ENCODE results near the gene CBX1. TPM values are rescaled to one million over a fixed set of nuclear protein-coding genes. Genes with fewer than 3 reads are reported as not detected.

The CBX1 gene
- total and polyA plus RNA-seq, 2 of the 13 experiments (the other 11 are each of a cell fraction or from before 2014, with no cell fraction given), result 17.8 to 108 TPM

DNA sequence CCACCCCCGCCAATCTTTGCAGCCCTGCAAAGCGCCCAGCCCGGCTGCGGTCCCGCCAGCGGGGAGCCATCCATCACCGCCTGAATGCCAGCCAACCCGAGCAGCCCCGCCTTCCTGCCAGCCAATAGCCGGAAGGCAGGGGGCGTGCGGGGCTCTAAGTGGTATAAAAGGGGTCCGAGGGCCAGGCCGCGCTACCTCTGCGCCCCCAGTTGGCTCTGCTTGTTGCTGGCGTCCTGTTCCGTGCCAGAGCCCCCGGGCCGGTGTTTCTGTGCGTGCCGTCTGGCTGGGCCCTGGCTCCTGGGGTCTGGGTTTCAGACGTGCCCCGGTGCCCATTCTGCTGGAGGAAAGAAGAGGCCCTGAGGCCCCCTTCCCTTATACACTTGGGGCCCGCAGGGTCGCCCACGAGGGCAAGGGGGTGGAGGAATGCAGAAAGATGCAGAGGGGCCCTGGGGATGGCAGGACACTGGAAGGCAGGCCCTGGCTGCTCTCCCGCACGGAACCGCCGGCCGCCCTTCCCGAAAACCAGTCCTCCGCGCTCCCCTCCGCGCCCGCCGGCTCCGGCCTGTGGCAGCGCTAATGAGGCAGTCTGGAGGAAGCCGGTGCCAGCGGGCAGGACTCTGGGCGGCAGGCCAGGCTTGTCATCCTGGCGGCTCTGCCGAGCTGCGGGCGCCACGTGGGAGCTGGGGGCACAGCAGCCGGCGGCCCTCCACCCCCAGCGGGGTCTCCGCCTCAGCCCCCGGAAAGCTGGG is 77.7 kb downstream of the CBX1 start (continued):
- TF ChIP-seq, protein P1, sequence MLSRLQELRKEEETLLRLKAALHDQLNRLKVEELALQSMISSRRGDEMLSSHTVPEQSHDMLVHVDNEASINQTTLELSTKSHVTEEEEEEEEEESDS (CRISPR knock-in tag; IDR thresholded peaks at IDR 0.05; ENCODE audit: borderline replicate concordance), result no peak
- TF ChIP-seq RXRB (CRISPR knock-in tag; IDR thresholded peaks at IDR 0.05; ENCODE audit: borderline replicate concordance) (no peak), SP1 (IDR thresholded peaks at IDR 0.05) (no peak), SP1 (CRISPR knock-in tag; IDR thresholded peaks at IDR 0.05) (0 out of 2 replicates have a peak, but pooled peaks have one; percentile 9), ZSCAN21 (CRISPR knock-in tag; IDR thresholded peaks at IDR 0.05; ENCODE audit: borderline replicate concordance) (no peak), HDAC1 (CRISPR knock-in tag; IDR thresholded peaks at IDR 0.05) (peak; percentile 44; the same call in 1 of the 2 replicates), ASH2L (IDR thresholded peaks at IDR 0.05; ENCODE audit: insufficient read length, low read depth, low read length) (peak; percentile 59), ZNF619 (CRISPR knock-in tag; IDR thresholded peaks at IDR 0.05) (no peak), TRIM24 (CRISPR knock-in tag; IDR thresholded peaks at IDR 0.05) (no peak), NFKBIZ (CRISPR knock-in tag; IDR thresholded peaks at IDR 0.05) (no peak), ZNF660 (CRISPR knock-in tag; IDR thresholded peaks at IDR 0.05; ENCODE audit: borderline replicate concordance, low read depth) (no peak), ZNF350 (CRISPR knock-in tag; IDR thresholded peaks at IDR 0.05; ENCODE audit: borderline replicate concordance, low read depth) (no peak; the same call in 1 of the 2 replicates), MEF2D (CRISPR knock-in tag; IDR thresholded peaks at IDR 0.05) (no peak), REPIN1 (CRISPR knock-in tag; IDR thresholded peaks at IDR 0.05; ENCODE audit: borderline replicate concordance, low read depth) (no peak)
- TF ChIP-seq, protein P2, sequence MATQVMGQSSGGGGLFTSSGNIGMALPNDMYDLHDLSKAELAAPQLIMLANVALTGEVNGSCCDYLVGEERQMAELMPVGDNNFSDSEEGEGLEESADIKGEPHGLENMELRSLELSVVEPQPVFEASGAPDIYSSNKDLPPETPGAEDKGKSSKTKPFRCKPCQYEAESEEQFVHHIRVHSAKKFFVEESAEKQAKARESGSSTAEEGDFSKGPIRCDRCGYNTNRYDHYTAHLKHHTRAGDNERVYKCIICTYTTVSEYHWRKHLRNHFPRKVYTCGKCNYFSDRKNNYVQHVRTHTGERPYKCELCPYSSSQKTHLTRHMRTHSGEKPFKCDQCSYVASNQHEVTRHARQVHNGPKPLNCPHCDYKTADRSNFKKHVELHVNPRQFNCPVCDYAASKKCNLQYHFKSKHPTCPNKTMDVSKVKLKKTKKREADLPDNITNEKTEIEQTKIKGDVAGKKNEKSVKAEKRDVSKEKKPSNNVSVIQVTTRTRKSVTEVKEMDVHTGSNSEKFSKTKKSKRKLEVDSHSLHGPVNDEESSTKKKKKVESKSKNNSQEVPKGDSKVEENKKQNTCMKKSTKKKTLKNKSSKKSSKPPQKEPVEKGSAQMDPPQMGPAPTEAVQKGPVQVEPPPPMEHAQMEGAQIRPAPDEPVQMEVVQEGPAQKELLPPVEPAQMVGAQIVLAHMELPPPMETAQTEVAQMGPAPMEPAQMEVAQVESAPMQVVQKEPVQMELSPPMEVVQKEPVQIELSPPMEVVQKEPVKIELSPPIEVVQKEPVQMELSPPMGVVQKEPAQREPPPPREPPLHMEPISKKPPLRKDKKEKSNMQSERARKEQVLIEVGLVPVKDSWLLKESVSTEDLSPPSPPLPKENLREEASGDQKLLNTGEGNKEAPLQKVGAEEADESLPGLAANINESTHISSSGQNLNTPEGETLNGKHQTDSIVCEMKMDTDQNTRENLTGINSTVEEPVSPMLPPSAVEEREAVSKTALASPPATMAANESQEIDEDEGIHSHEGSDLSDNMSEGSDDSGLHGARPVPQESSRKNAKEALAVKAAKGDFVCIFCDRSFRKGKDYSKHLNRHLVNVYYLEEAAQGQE (IDR thresholded peaks at IDR 0.05; ENCODE audit: borderline replicate concordance in 1 of 2, low read depth in 1 of 2, low read length in 2 of 2), result no peak
- TF ChIP-seq, protein P3, sequence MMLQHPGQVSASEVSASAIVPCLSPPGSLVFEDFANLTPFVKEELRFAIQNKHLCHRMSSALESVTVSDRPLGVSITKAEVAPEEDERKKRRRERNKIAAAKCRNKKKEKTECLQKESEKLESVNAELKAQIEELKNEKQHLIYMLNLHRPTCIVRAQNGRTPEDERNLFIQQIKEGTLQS (CRISPR knock-in tag; IDR thresholded peaks at IDR 0.05), result no peak
- TF ChIP-seq, protein P4, sequence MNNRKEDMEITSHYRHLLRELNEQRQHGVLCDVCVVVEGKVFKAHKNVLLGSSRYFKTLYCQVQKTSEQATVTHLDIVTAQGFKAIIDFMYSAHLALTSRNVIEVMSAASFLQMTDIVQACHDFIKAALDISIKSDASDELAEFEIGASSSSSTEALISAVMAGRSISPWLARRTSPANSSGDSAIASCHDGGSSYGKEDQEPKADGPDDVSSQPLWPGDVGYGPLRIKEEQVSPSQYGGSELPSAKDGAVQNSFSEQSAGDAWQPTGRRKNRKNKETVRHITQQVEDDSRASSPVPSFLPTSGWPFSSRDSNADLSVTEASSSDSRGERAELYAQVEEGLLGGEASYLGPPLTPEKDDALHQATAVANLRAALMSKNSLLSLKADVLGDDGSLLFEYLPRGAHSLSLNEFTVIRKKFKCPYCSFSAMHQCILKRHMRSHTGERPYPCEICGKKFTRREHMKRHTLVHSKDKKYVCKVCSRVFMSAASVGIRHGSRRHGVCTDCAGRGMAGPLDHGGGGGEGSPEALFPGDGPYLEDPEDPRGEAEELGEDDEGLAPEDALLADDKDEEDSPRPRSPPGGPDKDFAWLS (CRISPR knock-in tag; IDR thresholded peaks at IDR 0.05; ENCODE audit: borderline replicate concordance), result peak; percentile 31; the same call in 1 of the 2 replicates
- TF ChIP-seq, protein P5, sequence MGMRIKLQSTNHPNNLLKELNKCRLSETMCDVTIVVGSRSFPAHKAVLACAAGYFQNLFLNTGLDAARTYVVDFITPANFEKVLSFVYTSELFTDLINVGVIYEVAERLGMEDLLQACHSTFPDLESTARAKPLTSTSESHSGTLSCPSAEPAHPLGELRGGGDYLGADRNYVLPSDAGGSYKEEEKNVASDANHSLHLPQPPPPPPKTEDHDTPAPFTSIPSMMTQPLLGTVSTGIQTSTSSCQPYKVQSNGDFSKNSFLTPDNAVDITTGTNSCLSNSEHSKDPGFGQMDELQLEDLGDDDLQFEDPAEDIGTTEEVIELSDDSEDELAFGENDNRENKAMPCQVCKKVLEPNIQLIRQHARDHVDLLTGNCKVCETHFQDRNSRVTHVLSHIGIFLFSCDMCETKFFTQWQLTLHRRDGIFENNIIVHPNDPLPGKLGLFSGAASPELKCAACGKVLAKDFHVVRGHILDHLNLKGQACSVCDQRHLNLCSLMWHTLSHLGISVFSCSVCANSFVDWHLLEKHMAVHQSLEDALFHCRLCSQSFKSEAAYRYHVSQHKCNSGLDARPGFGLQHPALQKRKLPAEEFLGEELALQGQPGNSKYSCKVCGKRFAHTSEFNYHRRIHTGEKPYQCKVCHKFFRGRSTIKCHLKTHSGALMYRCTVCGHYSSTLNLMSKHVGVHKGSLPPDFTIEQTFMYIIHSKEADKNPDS (CRISPR knock-in tag; IDR thresholded peaks at IDR 0.05), result no peak; the same call in 1 of the 2 replicates
